Upper lobe of left lung (tissue), 4 donors: ENCODE results near the gene ZC3HAV1L.

Experiments
- EP300 ChIP-seq, 4 donors: sonication (generic); formaldehyde crosslinking; IDR thresholded peaks; one replicate each; pipeline ENCODE4 v1.5.1; 2017; ENCODE audit warnings: antibody characterized with exemption in 4 of 4, control low read depth in 2 of 4
- POLR2A ChIP-seq, 4 donors: fragments of 450-650 bp; IDR thresholded peaks; one replicate each; pipeline ENCODE4 v1.5.1; 2016 to 2017; ENCODE audit warnings: antibody characterized with exemption in 4 of 4, mild to moderate bottlenecking in 2 of 4
- POLR2AphosphoS5 ChIP-seq, 2 donors: sonication (generic); formaldehyde crosslinking; IDR thresholded peaks; one replicate each; pipeline ENCODE4 v1.5.1; 2017; ENCODE audit warnings: antibody characterized with exemption in 2 of 2
- TF ChIP-seq, protein P1 (sequence below), 6 experiments: fragments of 450-650 bp in 4 of 6; fragments of 200-600 bp in 2 of 6; sonication (generic) in 2 of 6; IDR thresholded peaks; one replicate each; pipeline ENCODE4 v1.5.1; 2016 to 2019; ENCODE audit warnings: antibody characterized with exemption in 6 of 6

DNA sequence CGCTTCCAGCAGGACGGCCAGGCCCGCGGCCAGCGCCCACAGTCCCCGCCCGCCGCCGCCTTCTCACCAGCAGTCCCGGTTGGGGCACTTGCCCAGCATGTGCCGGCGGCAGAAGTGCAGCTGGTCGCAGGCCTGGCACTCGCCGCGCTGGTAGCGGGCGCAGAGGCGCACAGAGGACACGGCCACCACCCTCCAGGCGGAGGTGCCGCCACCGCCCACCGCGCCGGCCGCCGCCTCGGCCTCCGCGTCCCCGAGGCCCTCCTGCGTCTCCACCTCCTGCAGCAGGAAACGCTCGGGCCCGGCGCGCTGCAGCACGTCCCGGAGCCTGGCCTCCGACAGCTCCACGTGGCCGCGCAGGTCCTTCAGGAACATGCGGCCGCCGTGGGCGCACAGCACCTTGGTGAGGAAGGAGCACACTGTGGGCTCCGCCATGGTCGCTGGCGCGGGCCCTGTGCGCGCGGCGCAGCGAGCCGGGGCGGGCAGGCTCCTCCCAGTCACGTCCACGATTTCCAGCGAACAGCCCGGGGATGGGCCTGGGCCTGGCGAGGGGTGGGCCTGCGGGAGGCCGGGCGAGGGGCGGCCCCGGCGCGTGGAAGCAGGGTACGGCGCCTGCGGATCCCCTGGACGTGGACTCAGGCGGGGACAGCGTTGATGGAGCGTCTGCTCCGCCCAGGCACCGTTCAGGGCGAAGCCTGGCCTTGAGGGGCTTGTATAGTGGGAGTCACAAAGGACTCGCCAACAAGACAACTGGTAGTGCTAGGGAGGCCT is at the start of gene ZC3HAV1L:
- TF ChIP-seq, protein P1, sequence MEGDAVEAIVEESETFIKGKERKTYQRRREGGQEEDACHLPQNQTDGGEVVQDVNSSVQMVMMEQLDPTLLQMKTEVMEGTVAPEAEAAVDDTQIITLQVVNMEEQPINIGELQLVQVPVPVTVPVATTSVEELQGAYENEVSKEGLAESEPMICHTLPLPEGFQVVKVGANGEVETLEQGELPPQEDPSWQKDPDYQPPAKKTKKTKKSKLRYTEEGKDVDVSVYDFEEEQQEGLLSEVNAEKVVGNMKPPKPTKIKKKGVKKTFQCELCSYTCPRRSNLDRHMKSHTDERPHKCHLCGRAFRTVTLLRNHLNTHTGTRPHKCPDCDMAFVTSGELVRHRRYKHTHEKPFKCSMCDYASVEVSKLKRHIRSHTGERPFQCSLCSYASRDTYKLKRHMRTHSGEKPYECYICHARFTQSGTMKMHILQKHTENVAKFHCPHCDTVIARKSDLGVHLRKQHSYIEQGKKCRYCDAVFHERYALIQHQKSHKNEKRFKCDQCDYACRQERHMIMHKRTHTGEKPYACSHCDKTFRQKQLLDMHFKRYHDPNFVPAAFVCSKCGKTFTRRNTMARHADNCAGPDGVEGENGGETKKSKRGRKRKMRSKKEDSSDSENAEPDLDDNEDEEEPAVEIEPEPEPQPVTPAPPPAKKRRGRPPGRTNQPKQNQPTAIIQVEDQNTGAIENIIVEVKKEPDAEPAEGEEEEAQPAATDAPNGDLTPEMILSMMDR (IDR thresholded peaks at IDR 0.05), result no peak
- peak in 1 of 4 donors; percentile 30 for TF ChIP-seq POLR2A (IDR thresholded peaks at IDR 0.05)
- peak in 1 of 2 donors; percentile 37 for TF ChIP-seq POLR2AphosphoS5 (IDR thresholded peaks at IDR 0.05)
- TF ChIP-seq EP300 (IDR thresholded peaks at IDR 0.05), result no peak
